ENCODE measurements around the gene SPRR2F. TPM values are rescaled to one million over a fixed set of nuclear protein-coding genes. Genes with fewer than 3 reads are reported as not detected.

SPRR2F gene
- total RNA-seq, 4 donors from 2014 or later = not detected

- no peak for DNase-seq
- Histone ChIP-seq H3K4me1 (no peaks in the 10 kb centered on the region), H3K27me3 (no peaks in the 10 kb centered on the region), H3K27ac (no peak overlapping the region), H3K36me3 (no peaks in the 10 kb centered on the region), H3K9me3 (no peaks in the 10 kb centered on the region), H3K4me3 (no peak overlapping the region)
- TF ChIP-seq CTCF (IDR thresholded peaks at IDR 0.05) = no peak
- no peak for TF ChIP-seq POLR2A (IDR thresholded peaks at IDR 0.05)
Measured at GRCh38 chr1:153070243-153070642, 43.1 kb downstream of the SPRR2F start.

Small RNA genes lying within 50 kb of the gene (small RNA-seq; reads per million reads assigned to genes)
- gene SPRR2C = 0 reads per million in 2 donors

Other genes with a start within 250 kb of the SPRR2F start
- not detected for gene SMCP, start 235.2 kb downstream of the SPRR2F start, total RNA-seq
- gene IVL, start 205.0 kb downstream of the SPRR2F start, total RNA-seq = not detected
- not detected for gene SPRR5, start 166.3 kb downstream of the SPRR2F start, total RNA-seq
- gene SPRR4, start 142.9 kb downstream of the SPRR2F start, total RNA-seq = not detected
- gene SPRR1A, start 129.4 kb downstream of the SPRR2F start, total RNA-seq = not detected
- gene SPRR3, start 111.8 kb downstream of the SPRR2F start, total RNA-seq = 1 to 10 TPM in 1 of 4 donors, not detected in 3; 4.4 TPM
- gene SPRR1B, start 82.3 kb downstream of the SPRR2F start, total RNA-seq = not detected
- gene SPRR2D, start 72.4 kb downstream of the SPRR2F start, total RNA-seq = not detected
- gene SPRR2A, start 56.0 kb downstream of the SPRR2F start, total RNA-seq = not detected
- not detected for gene SPRR2B, start 41.9 kb downstream of the SPRR2F start, total RNA-seq
- not detected for gene SPRR2E, start 19.0 kb downstream of the SPRR2F start, total RNA-seq
- not detected for gene SPRR2G, start 37.4 kb upstream of the SPRR2F start, total RNA-seq
- not detected for gene LELP1, start 89.9 kb upstream of the SPRR2F start, total RNA-seq
- not detected for gene PRR9, start 104.1 kb upstream of the SPRR2F start, total RNA-seq
- gene LORICRIN, start 146.2 kb upstream of the SPRR2F start, total RNA-seq = not detected
- not detected for gene PGLYRP3, start 199.4 kb upstream of the SPRR2F start, total RNA-seq
- gene PGLYRP4, start 235.3 kb upstream of the SPRR2F start, total RNA-seq = not detected
- 10 to 100 TPM in 3 of 4 donors, 1 to 10 TPM in 1; 6.8 to 96.6 (median 17.6) TPM for gene S100A9, start 244.3 kb upstream of the SPRR2F start, total RNA-seq